ENCODE measurements around the gene COL23A1.

DNA sequence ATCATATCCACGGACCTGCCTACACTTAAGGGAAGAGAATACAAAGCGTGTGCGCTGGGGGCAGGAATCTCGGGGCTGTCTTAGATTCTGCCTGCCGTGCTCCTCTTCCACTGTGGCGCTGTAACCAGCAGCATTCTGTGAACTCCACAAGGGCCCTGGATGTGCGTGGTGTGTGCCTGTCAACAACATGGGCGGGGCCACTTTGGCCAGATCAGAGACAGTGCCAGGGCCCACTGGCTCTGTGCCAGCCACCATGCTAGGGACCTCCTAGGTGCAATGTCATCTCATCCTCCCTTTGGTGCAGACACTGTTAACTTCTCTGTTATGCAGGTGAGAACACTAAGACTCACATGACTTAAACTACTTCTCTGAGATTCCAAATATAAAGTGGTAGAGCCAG is 113.7 kb downstream of the COL23A1 start:
- TF ChIP-seq, protein P1, sequence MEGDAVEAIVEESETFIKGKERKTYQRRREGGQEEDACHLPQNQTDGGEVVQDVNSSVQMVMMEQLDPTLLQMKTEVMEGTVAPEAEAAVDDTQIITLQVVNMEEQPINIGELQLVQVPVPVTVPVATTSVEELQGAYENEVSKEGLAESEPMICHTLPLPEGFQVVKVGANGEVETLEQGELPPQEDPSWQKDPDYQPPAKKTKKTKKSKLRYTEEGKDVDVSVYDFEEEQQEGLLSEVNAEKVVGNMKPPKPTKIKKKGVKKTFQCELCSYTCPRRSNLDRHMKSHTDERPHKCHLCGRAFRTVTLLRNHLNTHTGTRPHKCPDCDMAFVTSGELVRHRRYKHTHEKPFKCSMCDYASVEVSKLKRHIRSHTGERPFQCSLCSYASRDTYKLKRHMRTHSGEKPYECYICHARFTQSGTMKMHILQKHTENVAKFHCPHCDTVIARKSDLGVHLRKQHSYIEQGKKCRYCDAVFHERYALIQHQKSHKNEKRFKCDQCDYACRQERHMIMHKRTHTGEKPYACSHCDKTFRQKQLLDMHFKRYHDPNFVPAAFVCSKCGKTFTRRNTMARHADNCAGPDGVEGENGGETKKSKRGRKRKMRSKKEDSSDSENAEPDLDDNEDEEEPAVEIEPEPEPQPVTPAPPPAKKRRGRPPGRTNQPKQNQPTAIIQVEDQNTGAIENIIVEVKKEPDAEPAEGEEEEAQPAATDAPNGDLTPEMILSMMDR (IDR thresholded peaks at IDR 0.05; ENCODE audit: poor library complexity), result no peak
- no peak for TF ChIP-seq EZH2 (IDR thresholded peaks at IDR 0.05; ENCODE audit: borderline replicate concordance)
- TF ChIP-seq EZH2phosphoT487 (IDR thresholded peaks at IDR 0.05; ENCODE audit: low read depth, severe bottlenecking, unreplicated experiment), result no peak

Measured in hepatocyte (in vitro differentiated cells).